Measurements from ENCODE around the gene WSB2.
A peak's percentile ranks its signal among the peaks of the same experiment; 100 is the strongest.

Gene WSB2

DNA sequence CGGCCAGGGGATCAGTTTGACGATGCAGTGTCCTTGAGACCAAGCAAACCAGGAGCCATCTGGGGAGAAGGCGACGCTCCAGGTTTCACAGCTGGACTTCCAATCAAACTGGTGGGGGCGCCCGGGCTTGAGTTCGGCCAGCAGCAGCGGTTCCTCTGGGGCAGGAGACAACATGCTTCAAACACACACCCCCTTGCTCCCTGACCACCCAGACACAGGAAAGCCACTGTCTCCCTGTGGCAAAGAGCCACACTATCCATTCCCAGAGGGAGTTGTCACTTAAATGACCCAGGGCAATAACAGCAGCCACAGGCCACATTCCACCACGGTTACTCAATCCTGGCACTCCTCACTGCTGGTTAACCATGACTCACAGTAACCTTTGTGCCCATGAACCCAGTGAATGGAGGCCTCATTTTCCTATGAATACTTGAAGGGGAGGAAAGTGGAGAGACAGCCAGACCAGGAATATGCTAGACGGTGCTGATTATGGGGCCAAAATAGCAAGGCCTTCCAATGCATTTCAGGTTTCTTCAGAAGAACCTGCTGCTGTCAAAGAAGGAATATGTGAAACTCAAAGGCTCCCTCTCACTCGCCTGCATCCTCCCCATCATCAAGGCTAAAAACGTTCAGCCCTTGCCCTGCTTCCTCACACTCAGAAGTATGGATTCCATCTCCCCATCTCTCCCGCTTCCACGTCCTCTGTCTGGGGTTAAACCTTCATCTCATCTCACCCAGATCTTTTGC, 8.5 kb downstream of the WSB2 start:
- TF ChIP-seq CSDC2 (CRISPR knock-in tag; IDR thresholded peaks at IDR 0.05) (no peak; the same call in 1 of the 2 replicates), POU6F1 (CRISPR knock-in tag; IDR thresholded peaks at IDR 0.05; ENCODE audit: borderline replicate concordance, low read depth) (no peak), PPARA (CRISPR knock-in tag; IDR thresholded peaks at IDR 0.05; ENCODE audit: borderline replicate concordance) (no peak), TCF4 (CRISPR knock-in tag; IDR thresholded peaks at IDR 0.05; ENCODE audit: borderline replicate concordance) (no peak), OSR1 (CRISPR knock-in tag; IDR thresholded peaks at IDR 0.05) (no peak), TSHZ2 (CRISPR knock-in tag; IDR thresholded peaks at IDR 0.05) (no peak), TOX (CRISPR knock-in tag; IDR thresholded peaks at IDR 0.05; ENCODE audit: borderline replicate concordance) (peak; percentile 54; the same call in 1 of the 2 replicates), ZNF8 (CRISPR knock-in tag; IDR thresholded peaks at IDR 0.05) (no peak), ZFP30 (CRISPR knock-in tag; IDR thresholded peaks at IDR 0.05) (no peak), GLIS3 (CRISPR knock-in tag; IDR thresholded peaks at IDR 0.05) (no peak), ZNF70 (CRISPR knock-in tag; IDR thresholded peaks at IDR 0.05) (no peak), SNAI2 (CRISPR knock-in tag; IDR thresholded peaks at IDR 0.05) (0 out of 2 replicates have a peak, but pooled peaks have one; percentile 25), ESRRG (CRISPR knock-in tag; IDR thresholded peaks at IDR 0.05) (no peak), ARNTL (CRISPR knock-in tag; IDR thresholded peaks at IDR 0.05; ENCODE audit: borderline replicate concordance, low read depth) (no peak), ZFP3 (CRISPR knock-in tag; IDR thresholded peaks at IDR 0.05) (peak; percentile 68; the same call in 1 of the 2 replicates), ZNF565 (CRISPR knock-in tag; conservative IDR thresholded peaks at IDR 0.05; ENCODE audit: low read depth) (no peak), RARB (CRISPR knock-in tag; IDR thresholded peaks at IDR 0.05) (no peak), ISL1 (CRISPR knock-in tag; IDR thresholded peaks at IDR 0.05) (peak; percentile 31; the same call in 1 of the 2 replicates), ZC3H10 (CRISPR knock-in tag; IDR thresholded peaks at IDR 0.05) (no peak), BACH2 (CRISPR knock-in tag; IDR thresholded peaks at IDR 0.05; ENCODE audit: borderline replicate concordance) (no peak)
- TF ChIP-seq, protein P1, sequence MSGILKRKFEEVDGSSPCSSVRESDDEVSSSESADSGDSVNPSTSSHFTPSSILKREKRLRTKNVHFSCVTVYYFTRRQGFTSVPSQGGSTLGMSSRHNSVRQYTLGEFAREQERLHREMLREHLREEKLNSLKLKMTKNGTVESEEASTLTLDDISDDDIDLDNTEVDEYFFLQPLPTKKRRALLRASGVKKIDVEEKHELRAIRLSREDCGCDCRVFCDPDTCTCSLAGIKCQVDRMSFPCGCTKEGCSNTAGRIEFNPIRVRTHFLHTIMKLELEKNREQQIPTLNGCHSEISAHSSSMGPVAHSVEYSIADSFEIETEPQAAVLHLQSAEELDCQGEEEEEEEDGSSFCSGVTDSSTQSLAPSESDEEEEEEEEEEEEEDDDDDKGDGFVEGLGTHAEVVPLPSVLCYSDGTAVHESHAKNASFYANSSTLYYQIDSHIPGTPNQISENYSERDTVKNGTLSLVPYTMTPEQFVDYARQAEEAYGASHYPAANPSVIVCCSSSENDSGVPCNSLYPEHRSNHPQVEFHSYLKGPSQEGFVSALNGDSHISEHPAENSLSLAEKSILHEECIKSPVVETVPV (CRISPR knock-in tag; IDR thresholded peaks at IDR 0.05): no peak
- TF ChIP-seq, protein P2, sequence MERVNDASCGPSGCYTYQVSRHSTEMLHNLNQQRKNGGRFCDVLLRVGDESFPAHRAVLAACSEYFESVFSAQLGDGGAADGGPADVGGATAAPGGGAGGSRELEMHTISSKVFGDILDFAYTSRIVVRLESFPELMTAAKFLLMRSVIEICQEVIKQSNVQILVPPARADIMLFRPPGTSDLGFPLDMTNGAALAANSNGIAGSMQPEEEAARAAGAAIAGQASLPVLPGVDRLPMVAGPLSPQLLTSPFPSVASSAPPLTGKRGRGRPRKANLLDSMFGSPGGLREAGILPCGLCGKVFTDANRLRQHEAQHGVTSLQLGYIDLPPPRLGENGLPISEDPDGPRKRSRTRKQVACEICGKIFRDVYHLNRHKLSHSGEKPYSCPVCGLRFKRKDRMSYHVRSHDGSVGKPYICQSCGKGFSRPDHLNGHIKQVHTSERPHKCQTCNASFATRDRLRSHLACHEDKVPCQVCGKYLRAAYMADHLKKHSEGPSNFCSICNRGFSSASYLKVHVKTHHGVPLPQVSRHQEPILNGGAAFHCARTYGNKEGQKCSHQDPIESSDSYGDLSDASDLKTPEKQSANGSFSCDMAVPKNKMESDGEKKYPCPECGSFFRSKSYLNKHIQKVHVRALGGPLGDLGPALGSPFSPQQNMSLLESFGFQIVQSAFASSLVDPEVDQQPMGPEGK (CRISPR knock-in tag; IDR thresholded peaks at IDR 0.05; ENCODE audit: borderline replicate concordance): peak; percentile 45; the same call in 1 of the 2 replicates
- TF ChIP-seq, protein P3, sequence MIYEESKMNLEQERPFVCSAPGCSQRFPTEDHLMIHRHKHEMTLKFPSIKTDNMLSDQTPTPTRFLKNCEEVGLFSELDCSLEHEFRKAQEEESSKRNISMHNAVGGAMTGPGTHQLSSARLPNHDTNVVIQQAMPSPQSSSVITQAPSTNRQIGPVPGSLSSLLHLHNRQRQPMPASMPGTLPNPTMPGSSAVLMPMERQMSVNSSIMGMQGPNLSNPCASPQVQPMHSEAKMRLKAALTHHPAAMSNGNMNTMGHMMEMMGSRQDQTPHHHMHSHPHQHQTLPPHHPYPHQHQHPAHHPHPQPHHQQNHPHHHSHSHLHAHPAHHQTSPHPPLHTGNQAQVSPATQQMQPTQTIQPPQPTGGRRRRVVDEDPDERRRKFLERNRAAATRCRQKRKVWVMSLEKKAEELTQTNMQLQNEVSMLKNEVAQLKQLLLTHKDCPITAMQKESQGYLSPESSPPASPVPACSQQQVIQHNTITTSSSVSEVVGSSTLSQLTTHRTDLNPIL (CRISPR knock-in tag; IDR thresholded peaks at IDR 0.05; ENCODE audit: low read depth): no peak
- peak; percentile 95 for ATAC-seq
